ENCODE data around the gene CBL. TPM values are rescaled to one million over a fixed set of nuclear protein-coding genes. Genes with fewer than 3 reads are reported as not detected.
A peak's percentile ranks its signal among the peaks of the same experiment; 100 is the strongest.

Gene CBL
- polyA plus RNA-seq, 1 of the 3 experiments (the other 2 are of a cell fraction) = 9.5 TPM

GRCh38 chr11:119166368-119167076, 39.6 kb upstream of the CBL start:
- Histone ChIP-seq H3K79me2 (ENCODE audit: insufficient read depth) (no peaks in the 10 kb centered on the region), H3K4me1 (ENCODE audit: control insufficient read depth in 1 of 2, insufficient read depth in 2 of 2, low read depth in 1 of 2, low read length in 1 of 2) (peaks cover 8% of the 10 kb centered on the region in 2 experiments; a peak in 2 of 4 replicates), H3K27ac (ENCODE audit: low read depth in 2 of 2, low read length in 1 of 2) (peak overlapping the region in 1 of 2 experiments; percentile 45; a peak in 2 of 4 replicates), H3K27me3 (ENCODE audit: insufficient read depth) (no peaks in the 10 kb centered on the region), H3K9me2 (no peaks in the 10 kb centered on the region), H3K9ac (no peak overlapping the region), H3F3A (replicated peaks; ENCODE audit: insufficient read depth) (peaks cover 12% of the 10 kb centered on the region), H3K4me2 (peak overlapping the region; percentile 21; the same call in 1 of the 2 replicates), H4K20me1 (ENCODE audit: insufficient read depth) (no peaks in the 10 kb centered on the region), H2AFZ (ENCODE audit: low read depth) (no peak overlapping the region), H3K4me3 (ENCODE audit: low read depth in 2 of 2, low read length in 1 of 2) (no peak overlapping the region), H3K9me3 (no peaks in the 10 kb centered on the region), H3K36me3 (replicated peaks in 1 of 2; ENCODE audit: control insufficient read depth in 1 of 2, insufficient read depth in 2 of 2, low read length in 1 of 2) (no peaks in the 10 kb centered on the region)
- TF ChIP-seq ZBTB33 (IDR thresholded peaks at IDR 0.05; ENCODE audit: borderline replicate concordance, low read depth) (no peak), RAD21 (IDR thresholded peaks at IDR 0.05; ENCODE audit: low read length) (no peak), GATA2 (CRISPR knock-in tag; IDR thresholded peaks at IDR 0.05) (no peak), MAX (IDR thresholded peaks at IDR 0.05; ENCODE audit: low read depth) (no peak), RCOR1 (IDR thresholded peaks at IDR 0.05; ENCODE audit: low read length) (no peak), SIN3A (IDR thresholded peaks at IDR 0.05; ENCODE audit: borderline replicate concordance, low read depth, low read length) (no peak), EZH2phosphoT487 (IDR thresholded peaks at IDR 0.05; ENCODE audit: borderline replicate concordance, low read depth) (no peak), CHD2 (IDR thresholded peaks at IDR 0.05; ENCODE audit: low read length, partially characterized antibody) (no peak), NFIC (IDR thresholded peaks at IDR 0.05; ENCODE audit: borderline replicate concordance) (no peak), PBX3 (IDR thresholded peaks at IDR 0.05) (0 out of 2 replicates have a peak, but pooled peaks have one; percentile 16), TCF12 (IDR thresholded peaks at IDR 0.05) (peak; percentile 63), POLR2AphosphoS5 (IDR thresholded peaks at IDR 0.05; ENCODE audit: low read depth, low read length) (no peak), EP300 (IDR thresholded peaks at IDR 0.05; ENCODE audit: borderline replicate concordance in 1 of 2, low read depth in 1 of 2, low read length in 1 of 2) (no peak), MEF2A (IDR thresholded peaks at IDR 0.05; ENCODE audit: borderline replicate concordance, low read depth) (no peak), JUND (IDR thresholded peaks at IDR 0.05) (no peak; the same call in 1 of the 2 replicates), TEAD4 (IDR thresholded peaks at IDR 0.05; ENCODE audit: borderline replicate concordance, insufficient read depth) (no peak), RFX5 (IDR thresholded peaks at IDR 0.05; ENCODE audit: low read length) (no peak), SMC3 (IDR thresholded peaks at IDR 0.05; ENCODE audit: low read depth, low read length) (no peak), IRF3 (IDR thresholded peaks at IDR 0.05; ENCODE audit: low read depth, low read length) (no peak), NRF1 (IDR thresholded peaks at IDR 0.05; ENCODE audit: low read depth, low read length) (no peak), RXRA (IDR thresholded peaks at IDR 0.05; ENCODE audit: borderline replicate concordance, low read depth) (peak; percentile 23; the same call in 1 of the 2 replicates), USF2 (IDR thresholded peaks at IDR 0.05; ENCODE audit: borderline replicate concordance, low read depth, low read length) (no peak), FOXJ3 (CRISPR knock-in tag; IDR thresholded peaks at IDR 0.05) (no peak), FOXM1 (IDR thresholded peaks at IDR 0.05; ENCODE audit: low read depth) (no peak), FOSL2 (IDR thresholded peaks at IDR 0.05; ENCODE audit: borderline replicate concordance, low read depth) (peak; percentile 60; the same call in 1 of the 2 replicates), GABPA (IDR thresholded peaks at IDR 0.05; ENCODE audit: low read depth) (no peak), CTCF (IDR thresholded peaks at IDR 0.05) (no peak)
- ChIA-PET CTCF (interaction anchor here (0.8 to 1.9 kb wide), 6 partner anchors 9 to 157 kb away, joined by 3 to 8 read pairs (median 4); no protein-coding TSS in a partner anchor), POLR2A (no interaction called here)
- no peak for DNase-seq
- 42% methylated on average over 5 of the region's 8 CpGs for WGBS (ENCODE audit: low lambda C conversion rate)
